Measurements from ENCODE around the gene KCTD17.

The KCTD17 gene

GRCh38 chr22:37046589-37046988 lies 5.0 kb upstream of the KCTD17 start:
- in situ Hi-C loops (cut with HindIII; ENCODE audit: low sequenced_read_pairs), result no loop called here
- no peak for DNase-seq (ENCODE audit: low read depth, low spot score)
- H3K4me3 ChIP-seq (ENCODE audit: low read depth, low read length), result no peak overlapping the region
- no peak for TF ChIP-seq CTCF (IDR thresholded peaks at IDR 0.05; ENCODE audit: low read depth, low read length)

- in situ Hi-C loops (cut with HindIII; ENCODE audit: low sequenced_read_pairs), result no loop called here
- H3K4me3 ChIP-seq (ENCODE audit: low read depth, low read length), result no peak overlapping the region
- no peak for DNase-seq (ENCODE audit: low read depth, low spot score)
- TF ChIP-seq CTCF (IDR thresholded peaks at IDR 0.05; ENCODE audit: low read depth, low read length), result no peak
These were observed 4.5 kb upstream of the KCTD17 start for GRCh38 chr22:37047006-37047405.

GRCh38 chr22:37048133-37048532 lies 3.4 kb upstream of the KCTD17 start:
- in situ Hi-C loops (cut with HindIII; ENCODE audit: low sequenced_read_pairs), result no loop called here
- no peak for DNase-seq (ENCODE audit: low read depth, low spot score)
- TF ChIP-seq CTCF (IDR thresholded peaks at IDR 0.05; ENCODE audit: low read depth, low read length), result no peak
- no peak overlapping the region for H3K4me3 ChIP-seq (ENCODE audit: low read depth, low read length)

GRCh38 chr22:37049224-37049623 lies 2.3 kb upstream of the KCTD17 start:
- H3K4me3 ChIP-seq (ENCODE audit: low read depth, low read length), result no peak overlapping the region
- no peak for TF ChIP-seq CTCF (IDR thresholded peaks at IDR 0.05; ENCODE audit: low read depth, low read length)
- no peak for DNase-seq (ENCODE audit: low read depth, low spot score)
- in situ Hi-C loops (cut with HindIII; ENCODE audit: low sequenced_read_pairs), result no loop called here

- no peak for DNase-seq (ENCODE audit: low read depth, low spot score)
- TF ChIP-seq CTCF (IDR thresholded peaks at IDR 0.05; ENCODE audit: low read depth, low read length), result no peak
- H3K4me3 ChIP-seq (ENCODE audit: low read depth, low read length), result no peak overlapping the region
- in situ Hi-C loops (cut with HindIII; ENCODE audit: low sequenced_read_pairs), result no loop called here
These were observed 629 bp upstream of the KCTD17 start for GRCh38 chr22:37050913-37051312.

- H3K4me3 ChIP-seq (ENCODE audit: low read depth, low read length), result peak overlapping the region; percentile 59
- TF ChIP-seq CTCF (IDR thresholded peaks at IDR 0.05; ENCODE audit: low read depth, low read length), result no peak
- in situ Hi-C loops (cut with HindIII; ENCODE audit: low sequenced_read_pairs), result no loop called here
- DNase-seq (ENCODE audit: low read depth, low spot score), result no peak
These were observed 1.1 kb downstream of the KCTD17 start for GRCh38 chr22:37052386-37053309.

Measured in astrocyte of the spinal cord (primary cell).